Choroid plexus epithelial cell (primary cell): ENCODE measurements around the gene DYNLRB2.

Experiments
- DNase-seq: peaks from one replicate; pipeline ENCODE4 v3.0.0-alpha.2; 2010; ENCODE audit warnings: low read depth
- H3K4me3 ChIP-seq: 2 replicates; pipeline ENCODE4 v1.5.1; 2011; ENCODE audit warnings: low read depth, mild to moderate bottlenecking, control low read depth, low read length, moderate library complexity
- TF ChIP-seq, protein P1 (sequence below): conservative IDR thresholded peaks from 2 replicates; pipeline ENCODE4 v1.5.1; 2011; ENCODE audit warnings: low read depth, mild to moderate bottlenecking, control low read depth, inconsistent platforms, low read length, moderate library complexity

The DYNLRB2 gene

DNA sequence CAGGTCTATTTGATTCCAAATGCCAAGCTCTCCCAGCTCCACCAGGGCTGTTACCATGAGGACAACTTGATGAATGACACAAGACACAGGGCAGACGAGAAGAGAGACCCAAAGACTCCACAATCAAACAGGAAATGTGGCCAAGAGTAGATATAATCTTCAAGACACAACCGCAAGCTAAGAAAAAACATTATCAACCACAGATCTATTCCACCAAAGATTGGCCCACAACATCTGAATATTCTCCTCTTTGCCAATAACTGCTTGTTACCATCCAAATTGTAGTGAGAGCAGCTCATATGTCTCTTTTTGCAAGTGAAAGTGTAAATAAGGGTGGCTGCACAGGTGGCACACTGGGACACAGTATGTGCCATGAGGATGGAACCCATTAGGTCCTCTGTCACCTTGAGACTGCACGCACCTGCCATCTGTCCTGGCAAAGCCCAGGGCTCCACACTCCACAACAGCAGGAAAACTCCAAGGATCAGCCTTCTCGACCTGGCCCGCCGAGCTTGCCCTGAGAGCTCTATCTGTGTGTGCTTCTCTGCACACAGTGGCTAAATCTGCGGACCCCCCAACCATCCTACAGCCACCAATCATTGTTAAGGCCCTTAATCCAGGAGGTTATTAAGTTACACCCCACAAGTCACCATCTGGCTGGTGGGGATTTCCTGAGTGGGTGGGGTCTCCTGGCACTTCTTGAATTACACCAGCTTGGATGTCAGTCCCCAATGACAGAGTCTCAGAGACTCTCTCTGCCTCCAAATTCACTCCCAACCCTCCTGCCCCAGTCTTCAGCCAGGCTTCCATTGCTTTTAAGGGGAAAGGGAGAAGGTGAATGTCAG is 50.5 kb downstream of the DYNLRB2 start:
- TF ChIP-seq, protein P1, sequence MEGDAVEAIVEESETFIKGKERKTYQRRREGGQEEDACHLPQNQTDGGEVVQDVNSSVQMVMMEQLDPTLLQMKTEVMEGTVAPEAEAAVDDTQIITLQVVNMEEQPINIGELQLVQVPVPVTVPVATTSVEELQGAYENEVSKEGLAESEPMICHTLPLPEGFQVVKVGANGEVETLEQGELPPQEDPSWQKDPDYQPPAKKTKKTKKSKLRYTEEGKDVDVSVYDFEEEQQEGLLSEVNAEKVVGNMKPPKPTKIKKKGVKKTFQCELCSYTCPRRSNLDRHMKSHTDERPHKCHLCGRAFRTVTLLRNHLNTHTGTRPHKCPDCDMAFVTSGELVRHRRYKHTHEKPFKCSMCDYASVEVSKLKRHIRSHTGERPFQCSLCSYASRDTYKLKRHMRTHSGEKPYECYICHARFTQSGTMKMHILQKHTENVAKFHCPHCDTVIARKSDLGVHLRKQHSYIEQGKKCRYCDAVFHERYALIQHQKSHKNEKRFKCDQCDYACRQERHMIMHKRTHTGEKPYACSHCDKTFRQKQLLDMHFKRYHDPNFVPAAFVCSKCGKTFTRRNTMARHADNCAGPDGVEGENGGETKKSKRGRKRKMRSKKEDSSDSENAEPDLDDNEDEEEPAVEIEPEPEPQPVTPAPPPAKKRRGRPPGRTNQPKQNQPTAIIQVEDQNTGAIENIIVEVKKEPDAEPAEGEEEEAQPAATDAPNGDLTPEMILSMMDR: no peak
- no peak overlapping the region for H3K4me3 ChIP-seq
- DNase-seq: no peak

GRCh38 chr16:80592273-80592672 is 51.5 kb downstream of the DYNLRB2 start:
- TF ChIP-seq, protein P1: no peak
- no peak overlapping the region for H3K4me3 ChIP-seq
- DNase-seq: no peak

- no peak overlapping the region for H3K4me3 ChIP-seq
- DNase-seq: no peak
- TF ChIP-seq, protein P1: no peak
Measured at GRCh38 chr16:80594756-80595155, 54.0 kb downstream of the DYNLRB2 start.

DNA sequence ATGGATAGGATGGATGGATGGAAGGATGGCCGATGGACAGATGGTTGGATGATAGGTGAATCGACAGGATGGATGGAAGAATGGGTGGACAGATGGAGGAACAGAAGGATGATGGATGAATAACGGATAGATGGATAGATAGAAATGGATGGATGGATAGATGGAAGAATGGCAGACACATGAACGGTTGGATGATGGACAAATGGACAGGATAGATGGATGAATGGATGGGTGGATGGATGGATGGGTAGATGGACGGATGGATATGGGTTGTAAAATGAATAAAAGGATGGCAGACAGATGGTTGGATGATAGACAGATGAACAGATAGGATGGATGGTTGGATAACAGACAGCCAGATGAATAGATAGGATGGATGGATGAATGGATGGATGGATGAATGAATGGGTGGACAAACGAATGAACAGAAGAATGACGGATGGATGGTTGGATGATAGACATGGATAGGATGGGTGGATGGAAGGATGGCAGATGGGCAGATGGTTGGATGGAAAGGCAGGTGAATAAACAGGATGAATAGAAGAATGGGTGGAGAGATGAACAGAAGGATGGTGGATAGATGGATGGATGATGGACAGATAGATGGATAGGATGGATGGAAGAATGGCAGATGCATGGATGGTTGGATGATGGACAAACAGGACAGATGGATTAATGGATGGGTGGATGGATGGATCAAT is 55.9 kb downstream of the DYNLRB2 start:
- TF ChIP-seq, protein P1: no peak
- no peak overlapping the region for H3K4me3 ChIP-seq

DNA sequence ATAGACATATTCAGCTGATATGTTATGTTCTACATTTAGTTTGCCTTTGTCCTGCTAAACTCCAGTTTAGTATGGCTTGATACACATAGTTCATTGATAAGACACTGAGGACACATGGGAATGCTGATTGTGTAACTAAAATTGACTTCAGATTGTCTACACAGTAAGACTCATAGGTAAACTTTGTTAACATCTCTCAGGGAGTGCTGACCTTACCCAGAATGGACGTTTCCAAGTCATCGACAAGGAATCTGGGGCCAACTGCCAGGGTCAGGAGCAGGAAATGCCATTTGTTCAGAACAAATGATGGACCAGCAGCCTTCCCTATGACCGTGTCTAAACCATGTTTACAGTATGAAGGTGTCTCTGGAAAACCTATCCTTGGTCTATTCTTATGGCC is 58.7 kb downstream of the DYNLRB2 start:
- TF ChIP-seq, protein P1: no peak
- no peak overlapping the region for H3K4me3 ChIP-seq
- DNase-seq: peak; percentile 57

More for the DNA sequence above, 55.9 kb downstream of the DYNLRB2 start:
- DNase-seq: no peak
